HG03442 (cell line): ENCODE measurements around the gene MATCAP1.

Experiments used
- ATAC-seq: cut with Tn5 transposase; IDR thresholded peaks from one replicate; pipeline ENCODE4 v1.9.1; 2021; ENCODE audit warnings: mild to moderate bottlenecking, moderate library complexity; ENCODE audit not compliant: unreplicated experiment

The MATCAP1 gene

DNA sequence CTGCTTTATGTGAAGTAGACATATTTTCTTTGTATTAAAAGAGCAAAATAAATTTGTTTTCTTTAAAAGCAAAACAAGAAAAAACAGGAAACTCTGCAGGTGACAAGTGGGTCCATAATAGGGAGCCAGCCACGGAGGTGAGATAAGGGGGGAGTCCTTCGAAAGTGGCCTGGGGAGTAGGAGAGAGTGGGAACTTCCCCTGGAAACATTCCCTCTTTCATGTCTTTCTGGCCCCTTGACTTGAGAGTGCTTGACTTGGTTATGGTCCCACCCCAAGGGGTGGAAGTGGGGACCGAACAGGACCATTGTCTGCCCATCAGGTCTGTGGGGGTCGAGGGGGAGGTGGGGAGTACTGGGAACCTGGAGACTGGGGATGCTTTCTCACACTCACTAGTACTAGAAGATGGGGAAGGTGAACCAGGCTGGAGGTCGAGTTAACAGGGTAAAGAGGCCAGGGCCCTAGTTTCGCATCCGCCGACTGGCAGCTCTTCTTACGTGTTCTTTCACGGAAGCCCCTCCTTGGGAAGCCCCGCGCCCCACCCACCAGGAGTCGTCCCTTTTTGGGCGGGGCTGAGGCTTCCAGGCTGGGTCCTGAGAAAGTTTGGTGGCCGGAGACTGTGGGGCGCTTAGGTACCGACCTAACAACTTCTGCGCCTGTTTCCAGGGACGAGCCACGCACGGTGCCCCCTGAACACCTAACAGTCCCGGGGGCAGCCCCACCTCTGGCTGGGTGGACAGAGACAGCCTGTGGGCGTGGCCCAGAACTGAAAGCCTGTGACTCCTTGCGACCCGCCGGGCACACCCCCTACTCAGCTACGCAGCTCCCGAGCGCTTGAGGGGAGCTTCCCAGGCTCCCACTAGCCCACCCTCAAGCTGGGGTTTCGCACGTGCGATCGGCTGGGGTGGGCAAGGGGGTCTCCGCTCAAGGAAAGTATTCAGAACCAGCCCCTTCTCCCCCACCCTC, 24.8 kb downstream of the MATCAP1 start:
- ATAC-seq: peak; percentile 41

DNA sequence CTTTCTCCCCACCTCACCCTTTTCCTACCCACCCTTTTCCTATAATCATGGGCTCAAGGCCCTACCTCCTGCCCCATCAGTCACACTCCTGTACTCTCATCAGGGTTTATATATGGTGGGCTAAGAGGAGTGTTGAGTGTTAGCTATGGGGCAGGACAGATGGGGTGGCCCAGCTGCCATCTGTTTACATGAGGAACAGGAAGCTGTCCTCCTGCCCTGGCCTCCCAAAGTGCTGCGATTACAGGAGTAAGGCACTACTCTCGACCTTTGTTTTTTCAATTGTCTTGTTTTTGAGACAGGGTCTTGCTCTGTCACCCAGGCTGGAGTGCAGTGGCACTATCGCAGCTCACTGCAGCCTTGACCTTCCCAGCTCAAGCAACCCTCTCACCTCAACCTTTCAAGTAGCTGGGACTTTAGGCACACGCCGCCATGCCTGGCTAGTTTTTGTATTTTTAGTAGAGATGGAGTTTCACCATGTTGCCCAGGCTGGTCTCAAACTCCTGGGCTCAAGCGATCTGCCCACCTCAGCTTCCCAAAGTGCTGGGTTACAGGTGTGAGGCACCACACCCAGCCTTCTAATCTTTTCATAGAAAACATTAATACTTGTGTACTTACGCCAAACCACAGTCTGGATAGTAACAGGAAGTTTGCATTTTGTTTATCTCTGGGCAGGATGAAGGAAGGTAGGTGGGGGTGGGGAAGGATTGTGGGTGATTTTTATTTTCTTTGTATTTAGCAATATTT, 25.7 kb downstream of the MATCAP1 start:
- ATAC-seq: no peak

DNA sequence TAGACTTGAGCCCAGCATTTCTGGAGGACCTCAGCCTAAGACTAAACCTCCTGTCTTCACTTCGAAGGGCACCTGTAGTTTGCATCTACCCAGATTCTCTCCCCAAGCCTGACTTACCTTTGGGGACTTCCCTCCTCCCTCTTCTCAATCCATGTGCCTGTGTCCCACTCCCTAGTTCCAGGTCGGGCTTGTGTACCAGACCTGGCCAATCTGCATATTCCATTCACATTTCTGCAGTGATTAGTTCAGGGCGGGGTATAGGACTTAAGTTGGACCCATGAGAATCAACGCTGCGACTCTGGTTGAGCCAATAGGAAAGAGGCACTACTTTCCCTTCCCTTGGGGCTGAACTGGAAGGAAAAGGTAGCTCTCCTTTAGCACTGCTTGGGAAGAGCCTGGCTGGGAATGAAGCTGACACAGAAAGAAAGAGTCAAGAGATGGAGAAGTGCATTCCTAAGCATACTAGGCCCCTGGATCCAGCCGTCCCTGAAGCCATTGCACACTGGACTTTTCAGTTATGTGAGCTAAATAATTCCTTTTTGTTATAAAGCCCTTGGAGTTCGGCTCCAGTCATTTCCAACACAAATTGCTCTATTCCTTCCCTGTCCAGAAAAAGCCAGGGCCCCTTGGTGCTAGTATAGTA, 26.5 kb downstream of the MATCAP1 start:
- ATAC-seq: no peak

DNA sequence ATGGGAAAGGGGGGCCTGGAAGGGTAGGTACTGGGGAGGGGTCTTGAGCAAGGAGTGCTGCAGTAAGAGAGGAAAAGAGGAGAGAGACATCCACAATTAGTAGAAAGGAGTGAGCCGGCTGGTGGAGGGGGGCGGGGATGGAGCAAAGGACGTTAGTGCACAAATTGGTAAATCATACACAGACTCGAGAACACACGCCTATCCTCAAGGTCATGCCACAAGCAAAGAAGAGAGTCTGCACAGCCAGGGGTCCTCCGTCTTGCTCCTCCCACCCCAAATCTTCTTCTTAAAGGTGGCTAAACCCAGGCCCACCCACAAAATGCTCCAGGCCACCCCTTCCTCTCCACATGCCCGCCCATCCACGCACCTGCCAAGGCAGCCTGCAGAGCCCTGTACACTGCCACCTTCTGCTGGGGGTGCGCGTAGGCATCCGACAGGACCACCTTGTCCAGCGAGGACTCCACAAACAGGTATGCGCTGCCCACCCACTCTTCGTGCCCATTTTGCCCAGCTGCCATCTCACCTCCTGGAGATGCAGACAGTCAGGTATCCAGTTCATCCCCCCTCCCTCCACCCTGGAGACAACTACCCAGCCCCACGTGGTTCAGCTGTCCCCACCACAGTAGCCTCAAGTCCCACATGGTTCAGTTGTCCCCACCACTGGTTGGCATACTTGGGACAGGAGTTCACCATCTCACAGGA, 27.5 kb downstream of the MATCAP1 start:
- ATAC-seq: no peak

DNA sequence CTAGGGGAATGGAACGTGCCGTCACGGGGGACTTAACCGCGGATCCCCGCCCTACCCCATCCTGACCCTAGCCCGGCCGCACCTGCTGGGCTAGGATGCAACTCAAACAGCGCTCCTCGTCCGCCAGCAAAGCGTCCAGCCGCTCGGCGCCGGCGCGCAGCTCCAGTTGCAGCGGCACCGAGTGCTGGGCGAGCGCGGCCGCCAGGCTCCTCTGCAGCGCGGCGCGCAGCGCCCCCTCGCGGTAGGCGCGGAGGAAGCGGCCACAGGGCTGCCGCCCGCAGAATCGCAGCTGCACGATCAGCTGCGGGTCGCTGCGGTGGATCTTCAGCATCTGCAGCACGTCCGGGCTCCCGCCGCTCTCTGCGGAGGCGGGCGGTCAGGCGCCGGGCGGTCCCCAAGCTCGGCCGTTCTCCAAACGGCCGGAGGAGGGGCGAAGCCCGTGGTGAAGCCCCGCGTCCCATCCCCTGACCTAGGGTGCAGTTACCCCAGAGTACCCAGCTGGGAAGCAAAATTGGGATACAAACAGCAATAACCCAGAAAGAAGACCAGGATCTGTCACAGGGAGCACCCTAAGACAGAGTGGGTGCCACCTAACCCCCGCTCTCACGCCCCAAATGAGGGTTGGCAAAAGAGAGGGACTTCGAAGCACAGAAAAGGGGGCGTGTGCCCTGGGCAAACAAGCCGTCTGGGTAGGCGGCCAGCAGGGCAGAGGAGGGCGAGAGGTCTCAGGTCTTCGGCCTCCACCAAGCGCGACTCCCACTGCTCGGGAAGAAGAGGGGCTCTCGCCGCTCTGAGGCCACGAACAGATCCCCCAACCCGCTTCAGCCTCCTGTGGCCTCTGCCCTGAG, 28.2 kb downstream of the MATCAP1 start:
- ATAC-seq: no peak

DNA sequence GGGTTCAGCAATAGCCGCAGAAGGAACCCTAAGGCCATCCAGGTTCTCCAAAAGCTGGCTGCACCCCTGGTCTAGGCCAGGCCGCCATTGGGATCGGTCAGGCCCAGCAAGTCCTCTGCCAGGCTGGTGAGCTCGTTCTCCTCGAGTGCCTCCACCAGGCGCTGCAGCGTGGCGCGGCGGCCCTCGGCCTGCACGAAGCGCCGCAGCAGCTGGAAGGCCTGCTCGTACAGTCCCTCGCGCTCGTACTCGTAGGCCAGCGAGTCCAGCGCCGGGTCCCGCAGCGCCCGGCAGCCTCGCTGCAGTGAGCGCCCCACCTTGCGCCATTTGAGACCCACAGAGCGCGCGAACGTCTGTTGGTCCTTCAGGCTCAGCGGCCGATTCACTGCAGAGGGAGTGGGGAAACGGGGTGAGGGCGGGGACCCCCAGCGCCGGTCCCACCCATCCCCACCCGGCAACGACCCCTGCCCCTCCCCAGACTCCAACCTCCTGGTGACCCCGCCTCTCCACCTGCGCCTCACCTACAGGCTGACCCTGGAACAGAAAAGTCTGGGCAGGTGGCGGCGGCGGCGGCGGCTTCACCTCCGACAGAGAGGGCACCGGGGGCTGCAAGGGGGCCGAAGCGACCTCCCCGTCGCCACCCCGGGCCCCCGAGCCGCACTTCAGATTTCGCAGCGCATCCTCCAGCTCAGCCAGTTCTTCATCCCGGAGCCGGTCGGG, 29.0 kb downstream of the MATCAP1 start:
- ATAC-seq: no peak

DNA sequence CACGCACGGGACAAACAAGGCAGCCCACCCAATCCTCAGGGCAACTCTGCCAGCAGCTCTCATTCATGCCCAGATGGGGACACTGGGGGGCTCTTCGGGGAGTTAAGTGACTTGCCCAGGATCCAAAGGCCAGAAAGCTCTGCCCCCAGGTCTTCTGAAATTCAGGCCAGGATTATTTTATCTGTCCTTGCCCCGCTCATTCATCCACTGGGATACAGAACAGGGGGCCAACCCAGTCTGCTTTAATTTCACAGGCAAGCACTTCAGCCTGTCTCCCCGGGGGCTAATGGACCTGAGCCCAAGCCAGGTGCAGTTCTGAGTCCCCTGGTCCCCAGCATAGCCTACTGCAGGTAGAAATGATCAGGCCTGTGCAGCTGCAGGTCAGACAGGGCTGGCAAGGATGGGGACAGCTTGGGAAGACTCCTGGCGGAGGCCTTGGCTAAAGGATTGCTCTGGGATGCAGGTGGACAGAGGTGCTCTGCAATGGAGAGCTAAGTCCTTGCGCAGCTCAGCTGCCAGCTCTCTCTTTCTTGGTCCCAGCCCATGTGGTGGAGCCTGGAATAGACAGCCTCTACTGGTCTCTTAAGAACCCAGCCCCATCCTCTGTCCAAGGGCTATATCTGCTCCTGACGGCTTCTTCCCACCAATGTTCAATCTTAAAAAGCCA, 32.2 kb downstream of the MATCAP1 start:
- ATAC-seq: no peak

DNA sequence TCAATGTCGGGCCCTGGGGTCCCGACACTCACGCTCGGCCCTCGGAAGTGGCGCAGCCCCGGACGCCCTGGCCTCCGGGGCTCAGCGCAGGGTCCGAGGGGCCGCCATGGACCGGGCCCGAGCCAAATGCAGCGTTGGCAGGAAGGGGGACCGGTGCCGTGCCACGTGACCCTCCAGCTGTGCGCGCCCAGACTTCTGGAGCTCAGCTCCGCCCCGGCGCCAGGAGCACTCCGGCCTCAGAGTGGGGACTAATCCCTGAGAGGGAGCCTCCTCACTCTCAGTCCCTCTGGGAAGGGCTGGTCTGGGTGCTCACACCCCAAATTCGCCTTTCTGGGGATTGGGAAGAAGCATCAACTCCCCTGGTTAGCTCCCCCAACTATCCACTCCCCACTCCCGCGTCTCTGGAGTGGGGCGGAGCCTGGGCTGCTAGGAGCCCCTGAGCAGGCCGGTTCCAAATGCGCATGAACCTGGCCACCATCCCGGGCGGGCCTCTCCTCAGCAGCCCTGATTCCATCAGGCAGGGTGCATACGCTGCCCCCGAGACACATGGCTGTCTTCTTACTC, 32.8 kb downstream of the MATCAP1 start, which contains the start of gene B3GNT9:
B3GNT9 (minus strand) TSS at position 166 of the 564 bp plus-strand sequence. CDS start 513 bp downstream, outside the sequence.
- peak; percentile 49 for ATAC-seq

DNA sequence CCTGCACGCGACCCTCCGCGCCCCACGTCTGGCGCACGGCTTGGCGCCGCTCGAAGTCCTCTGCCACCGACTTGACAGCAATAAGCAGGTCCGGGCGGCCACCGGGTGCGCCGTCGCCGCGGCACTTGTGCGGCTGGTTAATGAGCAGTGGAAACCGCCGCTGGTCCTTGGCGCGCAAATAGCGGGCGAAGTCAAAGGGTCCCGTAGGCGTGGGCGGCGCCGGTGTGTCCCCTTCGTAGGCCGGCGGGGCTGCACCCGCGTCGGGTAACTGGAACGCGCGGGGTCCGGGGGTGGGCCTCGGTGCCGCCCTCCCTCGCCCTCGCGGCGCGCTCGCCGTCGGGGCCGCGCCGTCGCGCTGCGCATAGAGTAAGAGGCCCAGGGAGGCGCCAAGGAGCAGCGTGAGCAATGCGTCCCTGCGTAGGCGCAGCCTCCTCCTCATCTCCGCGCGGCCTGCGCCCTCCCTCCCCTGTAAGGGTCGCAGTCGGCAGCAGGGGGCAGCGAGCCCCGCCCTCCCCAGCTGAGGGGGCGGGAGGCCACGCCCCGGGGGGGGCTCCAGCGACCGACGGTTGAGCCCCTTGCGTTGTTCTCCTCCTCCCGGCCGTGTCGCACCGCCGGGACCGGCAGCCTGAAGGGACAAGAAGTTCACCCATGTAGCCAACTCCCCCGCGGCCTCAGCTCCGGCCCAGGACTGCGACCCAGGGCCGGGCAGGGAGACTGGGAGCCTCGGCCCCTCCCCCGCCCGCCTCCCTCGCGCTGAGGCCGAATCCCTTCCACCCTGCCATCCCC, 33.5 kb downstream of the MATCAP1 start:
- peak; percentile 42 for ATAC-seq

DNA sequence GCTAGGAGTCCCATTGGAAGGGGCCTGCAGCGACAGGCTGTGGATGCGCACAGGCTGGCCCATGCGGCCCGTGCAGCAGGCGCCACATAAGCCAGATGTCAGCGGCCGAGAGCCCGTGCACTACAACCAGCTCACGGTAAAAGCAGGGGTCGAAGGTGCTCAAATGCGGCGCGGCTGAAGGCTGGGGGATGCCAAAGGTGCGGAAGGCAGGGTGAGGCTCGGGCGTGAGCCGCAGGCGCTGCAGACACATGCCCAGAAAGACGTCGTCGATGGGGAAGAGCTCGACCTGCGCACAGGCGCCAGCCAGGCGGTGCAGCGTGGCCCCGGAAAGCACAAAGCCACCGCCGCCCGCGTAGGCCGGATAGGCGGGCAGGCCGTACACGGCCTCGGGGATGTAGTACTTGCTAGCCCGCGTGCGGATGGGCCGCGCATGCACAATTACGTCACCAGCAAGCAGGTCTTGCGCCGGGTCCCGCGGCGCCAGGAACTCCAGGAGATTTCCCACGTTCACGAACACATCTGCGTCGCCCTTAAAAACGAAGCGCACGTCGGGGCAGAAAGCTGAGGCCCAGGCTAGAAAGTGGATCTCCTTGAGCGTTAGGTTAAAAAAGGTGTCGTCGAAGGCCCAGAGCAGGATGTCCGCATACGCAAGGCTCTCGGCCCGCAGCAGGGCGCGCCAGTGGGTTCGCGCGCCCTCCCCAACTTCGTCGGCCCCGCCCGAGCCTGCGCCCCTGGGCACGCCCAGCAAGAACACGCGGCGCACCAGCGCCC, 34.3 kb downstream of the MATCAP1 start:
- no peak for ATAC-seq

DNA sequence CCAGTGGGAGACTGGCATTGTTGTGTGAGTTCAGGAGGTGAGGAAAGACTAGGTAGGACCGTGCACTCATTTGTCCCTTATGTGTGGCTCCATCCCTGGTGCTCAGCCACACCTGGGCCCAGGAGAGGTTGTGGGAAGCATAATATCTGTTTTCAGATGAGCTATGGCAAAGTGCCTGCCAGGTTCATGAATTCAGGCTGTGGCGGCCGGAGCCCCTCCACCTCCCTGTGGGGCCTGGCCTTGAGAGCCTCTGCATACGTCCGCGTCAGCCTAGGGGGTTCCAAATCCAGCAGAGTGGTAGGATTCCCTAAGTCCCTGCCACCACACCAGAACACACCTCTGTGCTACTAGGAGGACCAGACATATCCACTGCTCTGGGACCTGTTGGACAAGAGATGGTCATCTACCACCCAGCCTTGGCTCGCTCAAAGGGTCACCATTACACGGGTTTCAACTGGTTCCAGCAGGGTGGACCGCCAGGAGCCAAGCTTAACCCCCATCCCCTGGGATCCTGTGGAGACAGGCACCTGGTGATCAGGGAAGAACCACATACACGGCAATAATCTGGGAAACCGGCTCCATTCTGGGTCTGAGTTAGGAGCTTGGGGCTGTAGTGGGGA, 35.0 kb downstream of the MATCAP1 start:
- no peak for ATAC-seq

DNA sequence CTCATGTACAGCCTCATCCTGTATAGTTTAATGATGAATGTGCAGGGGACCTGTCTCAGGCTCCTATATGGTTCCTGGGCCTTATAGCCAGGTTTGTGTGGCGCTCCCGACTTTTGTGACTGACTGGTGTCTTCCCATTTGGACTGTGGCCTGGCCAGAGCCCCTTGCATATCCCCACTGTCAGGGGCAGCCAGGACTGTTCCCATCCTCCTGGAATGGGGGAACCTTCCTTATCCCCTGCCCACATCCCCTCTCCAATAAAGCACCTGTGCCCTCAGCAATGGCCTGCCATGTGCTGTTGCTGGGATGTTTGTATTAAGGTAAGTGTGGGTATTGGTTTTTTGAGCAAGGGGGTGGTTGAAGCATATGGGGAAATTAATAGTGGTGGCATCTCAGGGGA, 35.5 kb downstream of the MATCAP1 start:
- ATAC-seq: no peak

DNA sequence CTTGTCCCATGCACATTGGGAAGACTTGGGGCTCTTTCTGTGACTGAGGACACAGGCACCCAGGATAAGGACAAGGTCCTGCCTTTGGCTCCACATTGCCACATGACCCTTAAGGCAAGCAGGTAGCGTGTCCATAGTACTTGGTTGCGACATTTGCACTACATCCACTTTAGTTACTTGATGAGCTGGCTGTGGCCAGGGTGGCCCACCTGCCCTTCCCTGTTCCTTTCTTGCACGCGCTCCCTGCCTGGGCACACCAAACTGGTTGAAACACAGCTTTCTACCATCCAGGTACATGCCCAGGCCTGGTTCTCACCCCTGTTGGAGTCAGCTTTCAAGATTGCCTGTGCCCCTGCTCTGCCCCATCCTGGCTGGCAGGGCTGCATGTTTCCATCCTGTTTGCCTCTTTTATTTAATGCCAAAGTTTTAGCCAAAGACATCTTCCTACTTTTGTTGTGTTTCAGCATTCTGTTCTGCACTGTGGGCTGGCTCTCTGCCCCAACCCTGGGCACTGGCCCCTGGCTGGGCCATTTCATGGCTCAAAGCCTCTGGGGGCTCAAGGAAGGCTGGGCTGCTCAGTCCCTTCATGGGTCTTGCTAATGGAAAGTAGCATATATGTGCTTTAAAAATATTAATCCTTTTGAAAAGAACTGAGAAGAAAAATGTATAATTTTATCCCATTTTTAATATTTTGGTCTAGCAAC, 36.2 kb downstream of the MATCAP1 start:
- no peak for ATAC-seq

DNA sequence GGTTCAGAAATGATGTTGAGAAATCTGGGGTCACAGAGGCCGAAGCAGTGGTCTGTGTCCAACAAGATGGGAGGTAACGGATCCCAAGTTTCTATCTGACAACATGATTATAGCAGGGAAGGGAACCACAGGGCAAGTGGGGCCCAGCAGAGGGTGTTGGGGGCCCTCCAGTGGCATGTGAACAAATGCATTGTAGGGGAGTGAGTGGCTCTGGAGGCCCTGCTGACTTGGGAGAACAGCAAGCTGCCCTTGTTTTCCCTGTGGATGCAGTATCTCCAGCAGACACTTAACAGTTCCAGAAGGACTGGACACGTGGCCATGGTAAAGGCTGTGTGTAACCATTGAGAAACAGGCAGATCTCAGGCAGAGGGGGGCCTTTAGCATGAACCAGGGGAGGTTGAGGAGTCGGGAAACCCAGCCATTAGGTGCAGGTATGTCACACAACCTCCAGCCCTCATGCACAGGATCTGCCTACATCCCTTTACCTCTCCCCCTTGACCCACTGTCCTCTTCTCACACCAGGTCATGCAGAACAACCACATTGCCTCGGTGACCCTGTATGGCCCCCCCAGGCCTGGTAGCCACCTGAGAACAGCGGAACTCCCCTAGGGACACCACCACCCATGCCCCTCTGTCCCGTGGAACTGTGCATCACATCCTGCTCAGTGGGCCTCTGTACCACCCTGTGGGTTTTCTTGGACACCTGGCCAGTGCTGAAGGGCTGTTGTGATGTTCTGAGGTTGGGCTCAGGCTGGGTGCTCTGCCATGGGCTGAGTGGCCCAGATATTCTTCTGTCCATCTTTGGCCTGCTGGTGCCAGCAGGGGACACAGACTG, 37.0 kb downstream of the MATCAP1 start:
- no peak for ATAC-seq

DNA sequence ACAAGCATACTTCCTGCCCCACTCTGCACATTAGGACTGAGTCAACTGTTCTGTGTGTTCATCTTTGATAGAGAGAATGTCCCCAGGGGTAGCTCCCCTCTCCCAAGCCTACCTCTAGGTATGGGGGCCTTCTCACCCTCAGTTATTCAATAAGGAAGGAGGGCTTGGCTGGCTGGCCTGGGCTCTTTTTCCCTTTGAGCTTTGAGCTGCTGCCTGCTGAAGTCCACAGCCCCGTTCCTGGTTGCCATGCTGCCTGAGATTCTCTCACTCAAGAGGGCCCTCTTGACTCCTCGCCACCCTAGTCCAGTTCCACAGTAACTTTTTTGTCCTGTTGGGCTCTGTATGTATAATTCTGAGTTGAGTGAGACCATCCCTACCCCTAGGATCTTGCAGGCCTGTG, 38.0 kb downstream of the MATCAP1 start:
- no peak for ATAC-seq
